Panc1 (cell line): Measurements from ENCODE around the gene FLYWCH2. TPM values are rescaled to one million over a fixed set of nuclear protein-coding genes. Genes with fewer than 3 reads are reported as not detected.

Experiments
- ATAC-seq: fragments of 200-7000 bp; cut with Tn5 transposase; 2 replicates; pipeline ENCODE4 v1.9.1; 2020; ENCODE audit warnings: mild to moderate bottlenecking, moderate library complexity
- BruUV-seq: library from RNA; stranded (reverse); fragments of 400-500 nt; replicated peaks from 2 replicates; lab custom pipeline; 2021; lab: Mats Ljungman, UMichigan
- CTCF ChIA-PET: fragments of 300-600 bp; sonication (Branson Sonifier 250); formaldehyde crosslinking; loops from one replicate; lab custom pipeline; 2022; ENCODE audit warnings: antibody characterized with exemption; lab: Charles Lee
- POLR2A ChIA-PET: fragments of 300-600 bp; sonication (Branson Sonifier 250); formaldehyde crosslinking; loops from one replicate; lab custom pipeline; 2022; ENCODE audit warnings: antibody characterized with exemption; lab: Charles Lee
- DNase-seq: peaks from one replicate; pipeline ENCODE4 v3.0.0-alpha.2; 2010; ENCODE audit warnings: low read depth, low spot score
- H3K27ac ChIP-seq: 2 replicates; pipeline ENCODE4 v1.5.1; 2011; ENCODE audit warnings: mild to moderate bottlenecking, low read length, inconsistent platforms
- H3K27me3 ChIP-seq: fragments of 200-500 bp; sonication (Bioruptor generic); 2 replicates; pipeline ENCODE4 v1.6.0; 2014; ENCODE audit warnings: low read length, inconsistent platforms; ENCODE audit not compliant: control insufficient read depth, insufficient read depth
- H3K36me3 ChIP-seq: fragments of 200-500 bp; sonication (Bioruptor generic); 2 replicates; pipeline ENCODE4 v1.5.1; 2014; ENCODE audit warnings: inconsistent platforms, mild to moderate bottlenecking, low read length, moderate library complexity; ENCODE audit not compliant: control insufficient read depth, insufficient read depth
- H3K4me1 ChIP-seq: 2 replicates; pipeline ENCODE4 v1.5.1; 2011; ENCODE audit warnings: inconsistent platforms, mild to moderate bottlenecking, low read length, moderate library complexity; ENCODE audit not compliant: control insufficient read depth, insufficient read depth
- H3K4me3 ChIP-seq, 2 experiments: 2 replicates each; pipeline ENCODE4 v1.5.1; 2011 to 2012; ENCODE audit warnings: low read depth in 2 of 2, low read length in 2 of 2, mild to moderate bottlenecking in 2 of 2, inconsistent platforms in 1 of 2, moderate library complexity in 1 of 2
- H3K9me3 ChIP-seq: fragments of 200-500 bp; sonication (Bioruptor generic); 2 replicates; pipeline ENCODE4 v1.5.1; 2014; ENCODE audit warnings: low read depth, mild to moderate bottlenecking, inconsistent platforms, low read length, moderate library complexity; ENCODE audit not compliant: control insufficient read depth, insufficient read depth
- POLR2AphosphoS5 ChIP-seq: IDR thresholded peaks from 2 replicates; pipeline ENCODE4 v1.6.1; 2012; ENCODE audit warnings: mild to moderate bottlenecking, low read depth, low read length, moderate library complexity
- SIN3A ChIP-seq: IDR thresholded peaks from 2 replicates; pipeline ENCODE4 v1.6.1; 2012; ENCODE audit warnings: low read depth, mild to moderate bottlenecking, low read length, moderate library complexity, borderline replicate concordance; ENCODE audit not compliant: insufficient read depth
- TCF7L2 ChIP-seq: IDR thresholded peaks from 2 replicates; pipeline ENCODE4 v1.6.1; 2011; ENCODE audit warnings: mild to moderate bottlenecking, low read depth, low read length, inconsistent platforms
- in situ Hi-C: cut with HindIII; loops from 2 replicates; pipeline ENCODE4 v1.10.0; 2016; ENCODE audit warnings: low sequenced_read_pairs, low pct_unique_long_range_greater_than_20kb
- intact Hi-C: fragments of 100-400 bp; cut with micrococcal nuclease; formaldehyde crosslinking; loops from one replicate; pipeline ENCODE4 v1.10.0; 2022; ENCODE audit not compliant: unreplicated experiment
- total RNA-seq: library from RNA; stranded (reverse); gene quantifications from one replicate; pipeline ENCODE4 v1.2.1, GENCODE V29; 2021; ENCODE audit not compliant: unreplicated experiment
- TF ChIP-seq, protein P1 (sequence below): fragments of 450-650 bp; IDR thresholded peaks from 2 replicates; pipeline ENCODE4 v1.5.1; 2017; ENCODE audit warnings: mild to moderate bottlenecking
- TF ChIP-seq, protein P2 (sequence below), 2 experiments: IDR thresholded peaks; 2 replicates each; pipeline ENCODE4 v1.6.1; 2011 to 2012; ENCODE audit warnings: low read depth in 2 of 2, control low read depth in 1 of 2, low read length in 1 of 2, mild to moderate bottlenecking in 1 of 2, moderate library complexity in 1 of 2; ENCODE audit not compliant: insufficient read depth in 1 of 2

Gene FLYWCH2
- total RNA-seq, 1 experiment from 2014 or later, result 77.3 TPM

DNA sequence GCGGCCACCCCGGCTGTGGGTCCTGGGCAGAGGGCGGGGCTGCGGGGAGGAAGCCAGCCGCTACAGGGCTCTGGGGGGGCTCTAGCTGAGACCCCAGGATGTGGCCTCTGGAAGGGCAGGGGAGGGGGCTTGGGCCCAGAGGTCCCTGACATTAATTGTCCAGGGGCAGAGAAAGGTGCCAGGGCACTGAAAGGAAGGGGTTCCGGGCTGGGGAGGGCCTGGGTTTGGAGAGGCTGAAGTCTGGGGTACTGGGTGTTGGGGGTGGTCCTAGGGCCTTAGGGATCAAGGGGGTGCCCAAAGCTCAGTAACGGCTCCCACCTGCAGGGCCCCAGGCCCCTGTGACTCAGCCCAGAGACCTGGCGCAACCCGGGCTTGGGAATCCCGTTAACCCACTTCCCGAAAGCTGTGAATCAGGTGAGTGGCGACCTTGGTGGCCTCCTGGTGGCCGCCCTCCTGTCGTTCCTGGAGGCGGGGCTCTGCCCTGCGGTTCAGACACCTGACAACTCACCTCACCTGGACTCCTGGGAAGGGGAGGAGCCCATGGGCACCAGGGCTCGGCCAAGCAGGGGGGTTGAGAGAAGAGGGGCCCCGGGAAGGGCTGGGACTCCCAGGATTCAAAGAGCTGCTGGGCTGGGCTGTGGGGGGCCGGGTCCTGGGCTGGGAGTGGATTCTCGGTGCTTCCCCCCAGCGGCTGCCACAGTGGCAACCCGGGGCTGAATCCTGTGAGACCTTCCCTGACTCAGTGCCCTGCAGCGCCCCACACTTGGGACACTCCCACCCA, 24.6 kb upstream of the FLYWCH2 start:
- Histone ChIP-seq H3K27me3 (no peaks in the 10 kb centered on the region), H3K9me3 (peaks cover 7% of the 10 kb centered on the region), H3K36me3 (no peaks in the 10 kb centered on the region), H3K27ac (peak overlapping the region; percentile 79), H3K4me3 (peak overlapping the region; percentile 37 to 65), H3K4me1 (peaks cover 18% of the 10 kb centered on the region)
- no peak for DNase-seq
- ChIA-PET POLR2A (no interaction called here), CTCF (interaction anchor here (1.0 kb wide), 1 partner anchor 10 kb away, joined by 5 read pairs; no protein-coding TSS in a partner anchor)
- peak; percentile 40 for ATAC-seq
- TF ChIP-seq, protein P1, sequence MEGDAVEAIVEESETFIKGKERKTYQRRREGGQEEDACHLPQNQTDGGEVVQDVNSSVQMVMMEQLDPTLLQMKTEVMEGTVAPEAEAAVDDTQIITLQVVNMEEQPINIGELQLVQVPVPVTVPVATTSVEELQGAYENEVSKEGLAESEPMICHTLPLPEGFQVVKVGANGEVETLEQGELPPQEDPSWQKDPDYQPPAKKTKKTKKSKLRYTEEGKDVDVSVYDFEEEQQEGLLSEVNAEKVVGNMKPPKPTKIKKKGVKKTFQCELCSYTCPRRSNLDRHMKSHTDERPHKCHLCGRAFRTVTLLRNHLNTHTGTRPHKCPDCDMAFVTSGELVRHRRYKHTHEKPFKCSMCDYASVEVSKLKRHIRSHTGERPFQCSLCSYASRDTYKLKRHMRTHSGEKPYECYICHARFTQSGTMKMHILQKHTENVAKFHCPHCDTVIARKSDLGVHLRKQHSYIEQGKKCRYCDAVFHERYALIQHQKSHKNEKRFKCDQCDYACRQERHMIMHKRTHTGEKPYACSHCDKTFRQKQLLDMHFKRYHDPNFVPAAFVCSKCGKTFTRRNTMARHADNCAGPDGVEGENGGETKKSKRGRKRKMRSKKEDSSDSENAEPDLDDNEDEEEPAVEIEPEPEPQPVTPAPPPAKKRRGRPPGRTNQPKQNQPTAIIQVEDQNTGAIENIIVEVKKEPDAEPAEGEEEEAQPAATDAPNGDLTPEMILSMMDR, result peak; percentile 50; the same call in 1 of the 2 replicates
- TF ChIP-seq TCF7L2, result no peak
- in situ Hi-C loops (no loop called here), intact Hi-C loops (no loop called here)
- TSS peak; percentile 48 for BruUV-seq

DNA sequence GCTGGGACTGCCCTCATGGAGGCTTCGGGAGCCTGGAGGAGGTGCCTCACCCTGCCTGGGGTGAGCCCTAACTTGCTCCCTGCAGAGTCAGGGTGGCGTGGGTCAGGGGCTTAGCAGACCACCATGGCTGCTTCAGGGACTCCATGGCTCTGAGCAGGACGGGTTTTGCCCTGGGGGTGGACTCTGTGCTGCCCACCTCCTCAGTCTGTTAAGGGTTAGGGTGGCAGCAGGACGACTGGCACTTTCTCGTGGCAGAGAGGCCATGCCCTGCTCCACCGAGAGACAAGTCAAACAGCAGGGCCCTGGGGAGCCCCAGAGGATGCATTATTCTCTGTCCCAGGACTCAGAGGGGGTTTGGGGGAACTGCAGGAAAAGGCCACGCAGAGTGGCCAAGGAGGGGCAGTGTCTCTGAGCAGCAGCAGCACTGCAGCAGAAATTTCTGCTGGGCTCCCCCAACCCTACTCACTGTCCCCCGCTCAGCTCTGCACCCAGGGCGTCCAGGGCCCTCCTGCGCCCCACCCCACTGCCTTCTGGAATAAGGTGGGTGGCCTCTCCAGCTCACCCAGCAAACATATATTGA, 23.2 kb upstream of the FLYWCH2 start:
- peaks cover 7% of the 10 kb centered on the region for H3K9me3 ChIP-seq
- in situ Hi-C loops (no loop called here), intact Hi-C loops (no loop called here)
- no peak overlapping the region for H3K4me3 ChIP-seq
- H3K27ac ChIP-seq, result peak overlapping the region; percentile 40
- ChIA-PET CTCF (no interaction called here), POLR2A (no interaction called here)
- TF ChIP-seq, protein P1, result no peak
- TF ChIP-seq TCF7L2 (no peak), POLR2AphosphoS5 (no peak), SIN3A (no peak)
- TF ChIP-seq, protein P2, sequence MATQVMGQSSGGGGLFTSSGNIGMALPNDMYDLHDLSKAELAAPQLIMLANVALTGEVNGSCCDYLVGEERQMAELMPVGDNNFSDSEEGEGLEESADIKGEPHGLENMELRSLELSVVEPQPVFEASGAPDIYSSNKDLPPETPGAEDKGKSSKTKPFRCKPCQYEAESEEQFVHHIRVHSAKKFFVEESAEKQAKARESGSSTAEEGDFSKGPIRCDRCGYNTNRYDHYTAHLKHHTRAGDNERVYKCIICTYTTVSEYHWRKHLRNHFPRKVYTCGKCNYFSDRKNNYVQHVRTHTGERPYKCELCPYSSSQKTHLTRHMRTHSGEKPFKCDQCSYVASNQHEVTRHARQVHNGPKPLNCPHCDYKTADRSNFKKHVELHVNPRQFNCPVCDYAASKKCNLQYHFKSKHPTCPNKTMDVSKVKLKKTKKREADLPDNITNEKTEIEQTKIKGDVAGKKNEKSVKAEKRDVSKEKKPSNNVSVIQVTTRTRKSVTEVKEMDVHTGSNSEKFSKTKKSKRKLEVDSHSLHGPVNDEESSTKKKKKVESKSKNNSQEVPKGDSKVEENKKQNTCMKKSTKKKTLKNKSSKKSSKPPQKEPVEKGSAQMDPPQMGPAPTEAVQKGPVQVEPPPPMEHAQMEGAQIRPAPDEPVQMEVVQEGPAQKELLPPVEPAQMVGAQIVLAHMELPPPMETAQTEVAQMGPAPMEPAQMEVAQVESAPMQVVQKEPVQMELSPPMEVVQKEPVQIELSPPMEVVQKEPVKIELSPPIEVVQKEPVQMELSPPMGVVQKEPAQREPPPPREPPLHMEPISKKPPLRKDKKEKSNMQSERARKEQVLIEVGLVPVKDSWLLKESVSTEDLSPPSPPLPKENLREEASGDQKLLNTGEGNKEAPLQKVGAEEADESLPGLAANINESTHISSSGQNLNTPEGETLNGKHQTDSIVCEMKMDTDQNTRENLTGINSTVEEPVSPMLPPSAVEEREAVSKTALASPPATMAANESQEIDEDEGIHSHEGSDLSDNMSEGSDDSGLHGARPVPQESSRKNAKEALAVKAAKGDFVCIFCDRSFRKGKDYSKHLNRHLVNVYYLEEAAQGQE (IDR thresholded peaks at IDR 0.05; ENCODE audit: insufficient read depth in 1 of 2, low read depth in 2 of 2, low read length in 1 of 2), result no peak
- H3K4me1 ChIP-seq, result peaks cover 18% of the 10 kb centered on the region
- H3K27me3 ChIP-seq, result no peaks in the 10 kb centered on the region
- no TSS peak for BruUV-seq
- no peaks in the 10 kb centered on the region for H3K36me3 ChIP-seq
- ATAC-seq (no peak), DNase-seq (no peak)
